GM21576 (cell line): ENCODE data around the gene CDC25A.

Experiments used
- ATAC-seq: cut with Tn5 transposase; IDR thresholded peaks from one replicate; pipeline ENCODE4 v1.9.1; 2021; ENCODE audit warnings: mild to moderate bottlenecking, moderate library complexity; ENCODE audit not compliant: unreplicated experiment

Gene CDC25A

GRCh38 chr3:48143567-48143966 is 44.6 kb downstream of the CDC25A start:
- no peak for ATAC-seq

DNA sequence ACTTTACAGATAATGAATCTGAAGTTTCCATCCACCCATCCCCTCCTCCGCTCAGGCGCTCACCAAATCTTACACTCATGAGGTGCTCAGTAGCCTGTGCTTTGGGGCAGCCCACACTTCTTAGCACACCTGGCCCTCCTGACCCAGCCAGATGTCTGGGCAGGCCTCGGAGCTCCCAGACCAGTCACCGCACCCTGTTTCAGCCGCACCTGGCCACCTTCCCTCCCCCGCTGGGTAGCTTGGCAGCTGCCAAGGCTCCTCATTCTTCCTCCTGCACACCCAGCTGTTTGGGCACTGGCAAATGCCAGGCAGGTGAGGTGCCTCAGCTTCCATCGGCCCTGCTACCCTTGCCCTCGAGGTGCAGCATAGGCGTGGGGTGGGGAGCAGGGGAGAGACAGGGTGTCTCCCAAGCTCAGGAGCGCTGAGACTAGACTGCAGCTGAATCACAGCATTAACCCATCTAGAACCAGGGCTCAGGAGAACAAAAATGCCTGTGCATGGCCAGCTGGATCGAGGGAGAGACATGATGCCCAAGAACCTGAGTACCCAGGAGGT is 45.8 kb downstream of the CDC25A start:
- ATAC-seq, result no peak

DNA sequence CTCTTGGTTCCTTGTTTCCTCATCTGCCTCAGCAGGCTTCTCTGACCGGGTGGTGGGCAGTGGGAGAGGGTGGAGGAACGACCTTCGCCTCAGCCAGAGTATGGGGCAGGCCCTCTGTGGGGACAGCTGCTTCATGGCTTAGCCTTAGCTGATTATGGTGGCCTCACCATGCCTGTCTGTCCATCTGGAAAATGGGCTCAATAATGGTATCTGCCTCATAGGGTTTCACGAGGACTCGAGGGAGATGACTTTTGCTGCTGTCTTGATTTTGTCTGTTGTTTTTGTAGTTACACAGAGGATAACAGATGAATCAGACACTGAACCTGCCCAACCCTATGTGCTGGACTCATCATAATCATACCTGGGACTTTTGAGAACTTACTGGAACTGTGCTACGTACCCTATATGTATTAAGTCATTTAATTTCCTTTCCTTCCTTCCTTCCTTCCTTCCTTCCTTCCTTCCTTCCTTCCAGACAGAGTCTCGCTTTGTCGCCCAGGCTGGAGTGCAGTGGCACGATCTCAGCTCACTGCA is 46.5 kb downstream of the CDC25A start:
- no peak for ATAC-seq

DNA sequence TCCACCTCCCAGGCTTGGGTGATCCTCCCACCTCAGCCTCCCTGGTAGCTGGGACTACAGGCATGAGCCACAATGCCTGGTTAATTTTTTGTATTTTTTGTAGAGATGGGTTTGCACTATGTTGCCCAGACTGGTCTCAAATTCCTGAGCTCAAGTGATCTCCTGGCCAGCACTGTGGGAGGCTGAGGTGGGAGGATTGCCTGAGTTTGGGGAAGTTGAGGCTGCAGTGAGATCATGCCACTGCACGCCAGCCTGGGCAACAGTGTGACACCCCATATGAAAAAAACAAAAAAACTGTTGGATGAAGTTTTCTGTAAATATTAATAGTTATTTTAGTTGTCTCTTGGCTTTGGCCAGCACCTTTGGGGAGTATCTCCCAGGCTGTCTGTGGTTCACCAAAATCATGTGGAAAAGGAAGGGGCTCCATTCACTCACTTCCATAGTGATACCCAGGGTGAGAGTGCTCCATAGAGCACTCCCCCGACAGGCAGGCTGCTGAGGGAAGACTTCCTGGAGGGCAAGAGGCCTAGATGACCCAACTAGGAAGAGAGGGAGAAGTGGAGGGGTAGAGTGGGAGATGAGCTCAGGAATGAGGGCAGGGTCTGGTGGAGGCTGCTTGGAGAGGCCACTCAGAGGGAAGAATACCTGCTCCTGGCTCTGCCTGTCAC is 47.1 kb downstream of the CDC25A start:
- ATAC-seq, result no peak

DNA sequence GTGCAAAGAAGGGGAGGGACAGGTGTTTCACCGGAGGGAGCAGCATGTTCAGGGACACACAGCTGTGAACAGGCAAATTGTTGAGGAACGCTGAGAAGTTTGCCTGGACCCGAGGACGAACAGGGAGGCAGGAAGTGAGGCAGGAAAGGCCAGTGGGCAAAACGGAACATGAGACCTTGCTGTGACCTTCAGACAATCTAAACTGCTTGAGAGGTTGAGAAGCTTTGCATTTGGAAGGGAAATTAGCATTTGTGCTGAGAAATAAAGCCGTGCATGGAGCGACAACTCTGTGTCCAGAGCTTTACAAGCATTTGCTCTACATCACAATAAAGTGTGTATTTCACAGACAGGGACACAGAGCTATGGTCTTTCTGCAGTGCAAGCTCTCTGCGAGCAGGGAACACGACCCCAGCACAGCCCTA is 47.9 kb downstream of the CDC25A start:
- no peak for ATAC-seq

DNA sequence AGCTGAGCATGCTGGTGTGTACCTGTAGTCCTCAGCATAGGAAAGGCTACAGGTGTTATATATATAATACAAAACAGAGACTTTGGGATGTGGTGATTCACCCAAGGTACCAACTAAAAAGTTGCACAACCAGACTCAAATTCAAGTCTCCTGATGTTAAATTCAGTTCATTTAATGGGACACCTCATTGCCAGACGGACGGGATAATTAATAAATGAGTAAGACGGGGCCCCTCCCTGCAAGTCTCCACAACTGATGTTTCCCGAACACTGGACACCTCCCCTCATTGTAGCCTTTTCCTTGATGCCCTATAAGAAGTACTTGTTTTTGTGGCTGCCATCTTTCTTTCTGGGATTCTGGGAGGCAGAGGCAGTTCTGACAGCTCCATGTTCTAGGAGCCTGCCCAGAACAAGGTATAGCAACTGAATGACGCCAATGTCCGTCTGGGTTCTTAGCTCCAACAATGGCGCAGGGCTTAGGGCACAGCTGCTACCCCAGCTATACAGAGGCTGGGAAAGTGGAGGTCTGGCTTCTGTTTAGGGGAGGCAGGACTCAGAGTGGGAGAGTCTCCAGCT is 50.7 kb downstream of the CDC25A start:
- ATAC-seq, result no peak

GRCh38 chr3:48135552-48136495 is 52.4 kb downstream of the CDC25A start:
- no peak for ATAC-seq

- no peak for ATAC-seq
Observed at GRCh38 chr3:48130321-48130904, 57.8 kb downstream of the CDC25A start.

GRCh38 chr3:48129921-48130320 is 58.3 kb downstream of the CDC25A start:
- ATAC-seq, result no peak

DNA sequence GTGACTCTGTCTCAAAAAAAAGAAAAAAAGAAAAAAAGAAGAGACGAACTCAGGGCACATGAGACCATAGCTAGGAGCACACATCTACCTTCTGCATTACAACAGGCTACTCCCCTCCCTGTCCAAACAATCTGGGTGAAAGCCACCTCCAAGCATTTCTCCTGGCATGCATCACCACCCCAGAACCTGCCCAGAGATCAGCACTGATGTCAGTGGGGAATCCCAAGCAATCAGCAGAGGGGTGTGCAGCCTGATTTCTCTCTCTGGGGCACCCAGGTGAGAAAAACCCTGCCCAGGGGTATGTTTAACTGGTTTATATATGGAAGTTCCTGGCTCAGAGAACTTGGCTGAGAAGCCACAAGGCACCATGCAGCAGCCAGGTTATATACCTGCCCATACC is 59.4 kb downstream of the CDC25A start:
- no peak for ATAC-seq

GRCh38 chr3:48125886-48126622 is 62.2 kb downstream of the CDC25A start:
- ATAC-seq, result no peak

DNA sequence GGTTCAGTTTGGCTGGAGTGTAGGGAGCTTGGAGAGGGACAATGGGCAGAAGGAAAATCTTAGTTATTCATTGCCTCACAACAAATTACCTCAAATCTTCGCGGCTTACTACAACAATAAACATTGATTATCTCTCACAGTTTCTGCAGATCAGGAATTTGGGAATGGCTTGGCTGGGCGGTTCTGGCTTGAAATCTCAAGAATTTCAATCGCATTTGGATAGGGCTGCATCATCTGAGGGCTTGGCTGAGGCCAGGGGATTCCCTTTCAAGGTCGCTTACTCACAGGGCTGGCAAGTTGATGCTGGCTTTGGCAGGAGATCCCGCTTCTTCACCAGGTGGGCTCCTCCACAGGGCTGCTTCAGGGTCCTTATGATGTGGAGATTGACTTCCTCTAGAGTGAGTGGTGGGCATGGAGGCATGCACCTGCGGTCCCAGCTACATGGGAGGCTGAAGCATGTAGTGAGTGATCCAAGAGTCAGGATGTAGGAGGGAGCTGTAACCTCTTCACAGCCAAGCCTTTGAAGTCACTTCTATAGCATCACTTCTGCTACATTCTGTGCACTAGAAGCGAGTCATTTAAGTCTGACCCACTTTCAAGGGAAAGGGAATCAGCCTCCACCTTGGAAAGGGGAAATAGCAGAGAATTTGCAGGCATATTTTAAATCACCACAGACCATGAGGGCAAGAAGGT is 63.1 kb downstream of the CDC25A start:
- ATAC-seq, result no peak

DNA sequence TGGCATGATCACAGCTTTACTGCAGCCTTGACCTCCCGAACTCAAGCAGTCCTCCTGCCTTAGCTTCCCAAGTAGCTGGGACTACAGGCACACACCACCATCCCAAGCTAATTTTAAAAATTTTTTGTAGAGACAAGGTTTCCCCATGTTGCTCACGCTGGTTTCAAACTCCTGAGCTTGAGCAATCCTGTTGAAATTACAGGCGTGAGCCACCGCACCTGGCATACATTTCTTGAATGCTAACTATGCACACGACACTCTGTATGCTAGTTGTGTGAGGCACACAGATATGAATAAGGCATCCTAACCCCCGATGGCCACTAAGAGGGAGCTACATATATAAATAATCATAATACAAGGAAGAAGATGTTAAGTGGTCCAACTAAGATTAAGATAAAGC is 64.9 kb downstream of the CDC25A start:
- no peak for ATAC-seq

DNA sequence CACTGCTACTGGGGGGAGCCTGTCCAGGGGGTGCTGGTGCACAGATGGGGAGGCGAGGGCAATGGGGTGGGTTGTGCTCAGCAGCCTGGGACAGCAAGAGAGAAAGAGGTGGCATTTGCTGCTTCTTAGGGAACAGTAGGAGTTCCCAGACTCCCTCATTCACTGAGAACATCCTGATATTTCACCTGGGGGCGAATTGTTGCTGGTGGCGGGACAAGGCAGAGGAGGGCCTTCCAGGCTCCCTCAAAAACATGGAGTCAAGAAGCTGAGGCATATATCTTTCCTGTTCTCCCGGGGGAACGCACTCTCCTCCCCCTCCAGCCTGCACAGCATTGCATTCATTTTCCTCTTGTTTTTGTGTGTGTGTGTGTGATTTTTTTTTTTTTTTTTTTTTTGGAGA is 65.7 kb downstream of the CDC25A start:
- ATAC-seq, result no peak

- ATAC-seq, result no peak
Observed at GRCh38 chr3:48120223-48120622, 68.0 kb downstream of the CDC25A start.

DNA sequence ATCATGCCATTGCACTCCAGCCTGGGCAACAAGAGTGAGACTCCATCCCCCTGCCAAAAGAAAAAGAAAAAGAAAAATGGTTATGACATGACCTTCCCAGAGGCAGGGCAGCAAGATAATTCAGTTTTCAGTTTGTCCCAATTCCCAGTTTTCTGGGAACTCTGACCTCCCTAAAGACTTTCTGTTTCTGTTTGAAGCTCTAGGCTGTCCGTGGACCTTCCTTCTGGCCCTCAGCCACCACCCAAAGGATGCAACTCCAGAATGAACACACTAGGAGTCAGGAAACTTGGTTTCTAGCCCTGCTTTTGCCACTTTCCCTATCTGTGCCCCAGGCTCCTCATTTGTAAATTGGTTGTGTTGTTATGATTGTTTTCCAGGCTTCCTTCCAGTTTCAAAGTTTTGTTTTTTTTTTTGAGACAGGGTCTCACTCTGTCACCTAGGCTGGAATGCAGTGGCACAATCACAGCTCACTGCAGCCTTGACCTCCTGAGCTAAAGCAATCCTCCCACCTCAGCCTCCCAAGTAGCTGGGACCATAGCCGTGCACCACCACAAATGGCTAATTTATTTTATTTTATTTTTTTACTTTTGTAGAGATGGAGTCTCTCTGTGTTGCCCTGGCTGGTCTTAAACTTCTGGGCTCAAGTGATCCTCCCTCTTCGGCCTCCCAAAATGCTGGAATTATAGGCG is 68.6 kb downstream of the CDC25A start:
- ATAC-seq, result no peak

DNA sequence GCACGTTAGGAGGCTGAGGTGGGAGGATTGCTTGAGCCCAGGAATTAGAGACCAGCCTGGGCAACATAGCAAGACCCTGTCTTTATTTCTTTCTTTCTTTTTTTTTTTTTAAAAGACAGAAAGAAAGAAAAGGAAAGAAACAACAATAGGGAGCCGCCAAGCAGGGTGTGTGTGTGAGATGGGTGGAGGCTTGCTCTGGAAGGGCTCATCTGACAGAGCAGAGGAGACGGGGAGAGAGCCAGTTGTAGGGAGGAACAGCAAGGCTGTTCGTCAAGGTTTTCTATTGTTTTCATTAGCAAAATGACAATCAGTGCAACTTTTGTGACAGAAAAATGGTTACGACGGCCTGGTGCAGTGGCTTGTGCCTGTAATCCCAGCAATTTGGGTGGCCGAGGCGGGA is 69.3 kb downstream of the CDC25A start:
- no peak for ATAC-seq

DNA sequence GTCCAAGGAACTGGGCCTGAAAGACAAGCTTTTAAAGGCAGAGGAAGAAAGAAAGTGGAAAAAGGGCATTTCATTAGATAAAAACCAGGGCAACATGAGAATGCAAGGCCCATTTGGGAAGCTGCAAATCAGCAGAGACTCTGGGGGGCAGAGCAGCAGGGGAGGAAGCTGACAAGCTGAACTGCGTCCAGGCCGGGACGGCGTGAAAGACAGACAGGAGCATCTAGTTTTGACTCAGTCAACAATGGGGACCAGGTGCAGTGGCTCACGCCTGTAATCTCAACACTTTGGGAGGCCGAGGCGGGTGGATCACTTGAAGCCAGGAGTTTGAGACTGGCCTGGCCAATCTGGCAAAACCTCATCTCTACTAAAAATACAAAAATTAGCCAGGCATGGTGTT is 69.9 kb downstream of the CDC25A start:
- ATAC-seq, result no peak

- ATAC-seq, result peak; percentile 18
Observed at GRCh38 chr3:48112813-48113212, 75.4 kb downstream of the CDC25A start.
